LNCaP clone FGC (cell line): ENCODE results near the gene TCIRG1.

ENCODE experiments used
- DNase-seq: peaks from one replicate; pipeline ENCODE4 v3.0.0-alpha.2; 2011; ENCODE audit warnings: low read depth
- H3K4me3 ChIP-seq: 2 replicates; pipeline ENCODE4 v1.5.1; 2011; ENCODE audit warnings: mild to moderate bottlenecking, low read depth, low read length, control low read depth
- CTCF ChIP-seq: IDR thresholded peaks from 2 replicates; pipeline ENCODE4 v1.5.1; 2012; ENCODE audit warnings: mild to moderate bottlenecking; ENCODE audit not compliant: control insufficient read depth, insufficient read depth; ENCODE audit errors: extremely low read depth

Gene TCIRG1

GRCh38 chr11:68040957-68041591 is 2.2 kb downstream of the TCIRG1 start:
- no peak for DNase-seq
- TF ChIP-seq CTCF, result no peak
- H3K4me3 ChIP-seq, result no peak overlapping the region

GRCh38 chr11:68041617-68042218 is 2.9 kb downstream of the TCIRG1 start:
- no peak overlapping the region for H3K4me3 ChIP-seq
- no peak for TF ChIP-seq CTCF
- DNase-seq, result no peak

GRCh38 chr11:68042219-68043028 is 3.6 kb downstream of the TCIRG1 start:
- no peak overlapping the region for H3K4me3 ChIP-seq
- no peak for TF ChIP-seq CTCF
- DNase-seq, result no peak

- TF ChIP-seq CTCF, result no peak
- no peak for DNase-seq
- H3K4me3 ChIP-seq, result no peak overlapping the region
These were observed 4.2 kb downstream of the TCIRG1 start for GRCh38 chr11:68043029-68043348.

- no peak overlapping the region for H3K4me3 ChIP-seq
- TF ChIP-seq CTCF, result no peak
- no peak for DNase-seq
These were observed 4.7 kb downstream of the TCIRG1 start for GRCh38 chr11:68043349-68044144.

- H3K4me3 ChIP-seq, result no peak overlapping the region
- DNase-seq, result no peak
- TF ChIP-seq CTCF, result no peak
These were observed 5.5 kb downstream of the TCIRG1 start for GRCh38 chr11:68044145-68044813.
